NCI-H1436 treated with DMSO at 0.1 percent for 48 hours (cell line): ENCODE results near the gene USH1C.
A peak's percentile ranks its signal among the peaks of the same experiment; 100 is the strongest.

Experiments used
- DNase-seq: peaks from one replicate; lab custom pipeline; 2025; lab: John Stamatoyannopoulos, UW

USH1C gene

DNA sequence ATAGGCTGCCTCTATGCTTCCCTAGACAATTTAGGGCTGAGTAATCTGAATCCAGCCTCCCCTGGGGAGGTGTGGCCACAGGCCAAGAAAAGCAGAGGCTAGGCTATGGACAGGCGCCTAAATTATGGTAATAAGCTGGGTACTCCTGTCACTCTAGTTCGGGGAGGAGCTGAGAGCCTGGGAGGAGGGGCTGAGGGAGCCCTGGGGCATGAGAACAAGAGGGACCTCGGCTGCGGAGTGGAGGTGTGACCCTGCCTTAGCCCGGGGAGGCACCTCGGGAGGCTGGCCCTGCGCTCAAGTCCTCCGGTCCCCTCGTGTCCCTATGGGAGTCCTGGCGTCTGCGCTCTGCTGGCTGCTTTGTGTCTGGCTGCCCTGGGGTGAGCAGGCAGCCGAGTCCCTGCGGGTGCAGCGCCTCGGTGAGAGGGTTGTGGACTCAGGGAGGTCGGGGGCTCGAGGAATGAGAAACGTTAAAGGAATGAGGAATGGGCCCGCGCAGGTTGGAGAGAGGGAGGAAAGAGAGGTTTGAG, 2.9 kb upstream of the USH1C start, which contains the start of gene OTOG:
TSS of gene OTOG (plus strand) at position 209 of the 527 bp plus-strand sequence. CDS start at position 323, 114 bp downstream.
- DNase-seq = peak; percentile 58

DNA sequence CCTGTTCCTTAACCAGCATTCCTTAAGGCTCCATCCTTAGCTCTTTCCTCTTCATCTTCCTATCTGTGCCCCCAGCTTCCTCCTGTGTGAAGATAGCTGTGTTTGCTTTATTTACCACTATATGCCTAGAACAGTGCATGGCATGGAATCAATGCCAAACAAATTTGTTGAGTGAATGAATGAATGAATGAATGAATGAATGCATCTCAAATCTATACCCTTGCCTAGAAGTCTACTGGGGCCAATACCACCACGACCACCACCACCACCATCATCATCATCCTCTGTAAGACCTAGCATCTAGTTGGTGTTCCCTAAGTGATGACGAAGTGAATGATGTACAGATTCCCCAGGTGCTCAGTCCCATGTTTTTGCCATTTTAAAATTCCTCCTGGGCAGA, 2.0 kb upstream of the USH1C start:
- no peak for DNase-seq

DNA sequence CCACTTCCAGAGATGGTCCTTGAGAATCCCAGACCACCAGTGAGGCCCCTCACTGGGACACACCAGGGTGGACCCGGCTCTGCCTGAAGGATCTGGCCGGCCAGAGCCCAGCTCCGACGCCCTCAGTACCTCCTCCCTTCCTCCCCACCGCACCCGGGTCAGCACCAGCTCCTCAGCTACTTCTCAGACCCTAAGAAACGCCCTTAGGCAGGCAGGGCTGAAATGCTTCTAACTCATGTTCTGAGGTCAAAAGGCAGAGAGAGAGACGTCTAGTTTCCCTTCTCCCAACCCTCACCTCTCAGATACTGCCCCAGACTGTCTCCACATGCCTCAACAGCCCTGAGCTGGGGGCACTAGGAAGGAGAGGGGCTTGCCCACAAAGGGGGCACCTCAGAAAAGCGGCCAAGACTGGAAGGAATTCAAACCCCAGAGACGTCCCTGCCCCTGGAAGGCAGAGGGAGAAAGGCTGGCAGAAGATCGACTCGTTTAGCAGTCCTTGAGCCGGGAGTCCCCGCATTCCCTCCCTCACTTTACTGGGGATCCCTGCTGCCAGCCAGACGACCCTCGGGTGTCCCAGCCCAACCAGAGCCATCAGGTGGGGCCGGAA, 539 bp downstream of the USH1C start:
- no peak for DNase-seq

DNA sequence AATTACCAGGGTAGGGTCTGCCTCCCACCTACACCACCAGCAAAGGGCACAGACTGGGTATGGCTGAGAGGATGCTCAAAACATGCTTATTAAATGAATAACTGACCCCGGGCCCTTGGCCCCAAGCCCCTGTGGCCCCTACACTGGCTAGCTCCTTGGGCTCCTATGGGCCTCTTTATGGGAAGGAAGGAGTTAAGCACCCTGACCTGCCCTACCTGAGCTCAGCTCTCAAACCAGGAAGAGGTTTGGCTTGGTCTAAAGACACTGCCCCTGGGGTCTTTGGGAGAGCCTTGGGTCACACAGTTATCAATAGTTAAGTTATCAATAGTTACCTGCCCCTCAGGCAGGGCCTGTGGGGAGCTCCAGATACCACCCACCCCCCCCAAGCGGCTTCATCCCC, 1.2 kb downstream of the USH1C start:
- no peak for DNase-seq

DNA sequence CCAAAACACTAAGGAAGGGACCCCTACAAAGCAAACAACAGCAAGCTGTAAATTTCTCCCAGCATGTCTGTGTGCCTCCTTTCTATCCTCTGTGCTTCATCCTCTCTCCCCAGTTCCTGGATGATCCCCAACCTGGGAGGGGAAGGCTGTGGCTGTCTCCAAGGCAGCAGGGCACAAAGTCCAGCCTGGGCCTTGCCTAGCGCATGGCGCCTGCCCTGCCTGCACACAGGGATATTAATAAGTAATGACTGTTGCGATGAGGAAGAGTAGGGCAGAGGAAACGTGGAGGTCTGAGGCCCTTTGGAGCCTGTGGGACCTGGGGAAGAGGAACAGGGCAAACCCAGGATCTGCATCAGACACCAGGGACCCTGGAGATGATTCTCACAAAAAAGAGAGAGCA, 2.0 kb downstream of the USH1C start:
- DNase-seq = no peak

DNA sequence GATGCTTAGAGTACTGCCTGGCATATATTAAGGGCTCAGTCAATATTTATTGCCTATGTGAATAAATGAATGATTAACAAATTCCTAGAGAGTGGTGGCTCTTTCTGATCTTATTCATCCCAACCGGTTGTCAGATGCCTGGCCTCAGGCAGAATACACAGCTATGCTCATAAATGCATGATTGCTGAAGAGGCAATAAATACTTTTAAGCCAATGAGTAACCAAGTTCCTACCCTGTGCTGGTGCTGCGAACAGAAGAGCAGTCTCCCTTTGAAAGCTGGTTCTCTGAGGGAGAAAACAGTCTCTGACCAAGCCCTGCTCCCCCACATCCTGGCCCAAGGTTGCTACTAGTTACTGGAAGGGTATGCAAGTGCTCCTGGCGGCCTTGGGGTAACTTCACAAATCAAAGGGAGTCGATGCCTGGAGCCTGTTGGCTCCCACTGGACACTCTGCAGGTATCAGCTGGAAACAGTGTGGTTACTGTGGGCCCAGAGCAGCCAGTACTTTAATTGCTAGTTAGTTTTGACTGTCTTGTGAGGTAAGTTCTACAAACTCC, 2.8 kb downstream of the USH1C start:
- DNase-seq = no peak

DNA sequence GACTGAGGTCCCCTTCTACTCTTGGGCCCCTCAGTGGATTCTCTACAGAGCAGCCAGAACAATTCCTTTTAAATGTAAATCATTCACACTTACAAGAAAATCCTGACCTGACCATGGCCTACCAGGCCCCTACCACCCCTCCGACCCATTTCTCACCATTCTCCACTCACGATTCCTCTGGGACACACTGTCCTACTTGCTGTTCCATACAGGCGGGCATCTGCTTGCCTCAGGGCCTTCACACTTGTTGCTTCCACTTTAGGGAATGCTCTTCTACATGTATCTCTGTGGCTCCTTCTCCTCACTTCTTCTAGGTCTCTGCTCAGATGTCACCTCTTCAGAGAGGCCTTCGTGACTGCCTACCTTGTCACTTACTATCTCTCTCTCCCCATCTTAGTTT, 3.4 kb downstream of the USH1C start:
- DNase-seq = no peak

DNA sequence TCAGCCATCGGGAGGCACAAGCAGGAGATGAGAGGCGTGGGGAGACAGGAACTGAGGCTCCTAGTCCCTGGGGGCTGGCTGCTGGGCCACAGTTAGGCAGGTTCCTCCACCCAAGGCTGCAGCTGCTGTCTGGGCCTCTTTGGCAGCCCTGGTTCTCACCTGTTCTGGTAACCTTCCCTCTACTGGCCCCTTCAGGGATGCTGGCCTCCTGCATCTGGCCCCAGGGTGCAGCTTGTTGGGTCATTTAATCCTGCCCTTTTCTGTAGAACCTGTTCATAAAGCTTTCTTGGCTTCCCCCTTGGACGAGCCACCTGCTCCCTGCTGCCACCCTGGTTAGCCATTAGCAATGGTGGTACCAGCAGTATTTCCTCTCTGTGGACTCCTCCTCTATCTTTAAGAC, 5.5 kb downstream of the USH1C start:
- no peak for DNase-seq

DNA sequence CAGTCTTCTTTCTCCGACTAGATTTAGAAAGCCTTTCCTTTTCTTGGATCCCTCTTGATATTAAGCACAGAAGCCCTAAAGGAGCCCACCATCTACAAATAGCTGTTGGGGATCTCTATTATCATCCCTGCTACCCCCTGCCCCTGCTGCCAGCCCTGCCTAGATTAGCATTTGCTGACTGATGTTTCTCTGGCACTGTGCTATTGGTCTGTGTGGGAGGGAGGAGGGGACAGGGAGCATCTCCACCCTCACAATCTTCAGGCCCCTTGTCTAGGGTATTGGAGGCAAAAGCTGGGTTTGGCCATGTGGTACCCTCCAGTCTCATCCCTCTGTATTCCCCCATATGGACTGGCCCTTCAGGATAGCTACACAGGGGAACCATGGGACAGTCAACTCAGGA, 6.2 kb downstream of the USH1C start:
- no peak for DNase-seq

DNA sequence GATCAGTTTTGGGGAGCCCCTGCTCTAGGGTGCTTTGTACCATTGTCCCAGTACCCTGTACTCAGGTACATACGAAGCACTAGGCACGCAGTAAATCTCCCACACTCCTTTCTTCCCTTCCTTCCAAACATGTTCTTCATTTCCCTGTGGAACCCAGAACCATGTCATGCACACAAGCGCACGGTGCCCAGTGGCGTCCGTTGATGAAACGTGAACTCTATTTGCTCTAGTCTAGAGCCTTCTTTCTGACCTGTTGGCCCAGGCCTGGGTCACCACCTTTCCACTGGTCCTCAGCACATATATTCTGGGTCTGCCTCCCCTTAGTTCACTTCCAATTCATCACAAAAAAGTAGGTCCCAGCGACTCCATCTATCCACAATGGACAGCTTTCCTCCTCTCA, 7.0 kb downstream of the USH1C start:
- no peak for DNase-seq

DNA sequence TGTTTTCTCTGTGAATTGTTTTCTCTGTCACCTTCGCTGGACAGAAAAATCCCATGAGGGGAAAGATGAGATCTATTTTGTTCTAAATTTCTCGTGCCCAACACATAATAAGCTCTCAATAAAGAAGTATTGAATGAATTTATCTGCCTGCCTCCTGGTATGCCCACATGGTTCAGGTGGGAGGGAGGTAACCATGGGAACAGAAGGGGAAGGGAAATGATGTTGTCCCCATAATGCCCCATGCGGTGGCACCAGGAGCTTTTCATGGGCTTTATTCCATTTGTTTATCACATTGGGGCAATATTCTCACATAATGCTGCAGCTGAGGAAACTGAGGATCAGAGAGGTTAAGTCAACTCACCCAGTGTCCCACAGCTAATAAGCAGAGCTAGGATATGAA, 8.7 kb downstream of the USH1C start:
- no peak for DNase-seq

DNA sequence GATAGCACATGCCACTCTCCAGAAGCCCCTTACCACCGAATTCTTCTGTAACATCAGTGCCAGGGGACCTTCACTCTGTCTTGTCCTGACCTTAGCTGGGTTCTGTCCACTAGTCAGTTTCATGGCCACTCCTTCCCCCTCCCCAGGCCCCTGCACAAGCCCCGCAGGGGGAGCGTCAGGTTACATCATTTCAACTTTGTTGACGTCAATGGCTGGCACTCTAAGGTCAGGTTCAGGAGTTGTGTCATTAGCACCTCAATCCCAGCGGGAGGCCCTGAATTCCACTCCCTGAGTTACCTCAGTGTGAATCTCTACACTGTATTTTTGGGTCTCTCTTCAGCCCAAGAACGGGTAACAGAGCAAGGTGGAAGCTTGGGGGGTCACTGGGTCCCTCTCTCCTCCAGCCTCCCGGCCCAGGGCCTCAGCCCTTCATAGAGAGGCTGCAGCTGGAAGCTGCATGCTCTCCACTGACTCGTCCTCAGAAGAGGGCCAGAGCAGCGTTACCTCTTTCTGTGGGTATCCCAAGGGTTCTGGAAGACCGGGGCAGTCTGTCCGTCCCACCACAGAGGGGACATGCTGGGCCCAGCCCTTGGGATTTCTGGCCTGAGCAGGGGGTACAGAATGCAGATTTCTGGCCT, 10.3 kb downstream of the USH1C start:
- DNase-seq = no peak

DNA sequence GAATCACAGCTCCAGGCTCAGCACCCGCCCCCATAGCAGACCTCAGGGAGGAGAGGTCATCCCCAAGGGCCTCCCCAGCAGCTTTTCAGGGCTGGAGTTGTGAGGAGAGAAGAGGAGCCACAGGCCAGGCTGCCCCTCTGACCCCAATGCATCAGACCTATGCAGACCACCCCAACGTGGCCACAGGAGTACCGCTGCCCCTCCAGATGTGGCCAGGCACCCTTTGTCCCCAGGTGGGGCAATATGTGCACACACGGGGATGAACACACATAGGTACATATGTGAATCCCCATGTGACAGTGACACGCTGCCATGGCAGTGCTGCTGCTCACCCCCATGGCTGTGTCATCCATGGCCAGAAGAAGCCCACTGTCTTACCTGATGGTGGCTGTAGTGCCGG, 10.9 kb downstream of the USH1C start:
- no peak for DNase-seq

DNA sequence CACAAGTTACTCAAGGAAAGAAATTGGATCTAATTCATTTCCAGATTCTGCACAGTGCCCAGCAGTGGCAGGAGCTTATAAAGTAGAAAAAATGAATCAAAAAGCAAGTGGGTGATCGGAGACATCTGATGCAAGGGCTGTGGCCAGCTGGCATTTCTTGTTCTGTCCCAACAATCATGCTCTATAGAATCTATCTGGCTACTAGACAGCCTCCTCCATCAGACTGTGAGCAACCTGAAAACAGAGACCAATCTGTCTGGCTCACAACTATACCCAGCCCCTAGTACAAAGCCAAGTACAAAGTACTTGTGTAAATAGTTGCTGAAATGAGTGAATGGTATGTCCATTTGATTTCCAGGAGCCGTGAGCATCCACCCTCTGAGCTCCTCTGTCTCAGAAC, 11.4 kb downstream of the USH1C start:
- DNase-seq = no peak

DNA sequence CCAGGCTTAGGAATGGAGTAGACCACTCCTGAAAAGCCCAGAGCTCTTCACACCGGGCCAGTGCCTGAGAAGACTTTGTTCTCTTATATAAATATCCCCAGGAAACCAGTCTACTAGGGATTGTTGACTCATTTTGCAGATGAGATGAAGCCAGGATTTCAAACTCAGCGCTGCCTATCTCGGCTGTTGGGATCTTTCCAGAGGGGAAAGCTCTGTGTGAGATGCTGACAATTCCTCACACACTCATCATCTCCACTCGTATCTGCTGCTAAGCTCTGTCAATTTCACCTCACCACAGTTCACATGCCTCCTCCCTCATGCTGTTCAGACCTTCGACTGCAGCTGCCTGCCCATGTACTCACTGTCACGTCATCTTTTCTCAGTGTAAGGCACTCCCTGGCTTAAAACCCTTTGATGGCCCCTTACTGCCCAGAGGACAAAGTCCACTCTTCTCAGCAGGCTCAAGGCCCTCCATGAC, 12.5 kb downstream of the USH1C start:
- no peak for DNase-seq

DNA sequence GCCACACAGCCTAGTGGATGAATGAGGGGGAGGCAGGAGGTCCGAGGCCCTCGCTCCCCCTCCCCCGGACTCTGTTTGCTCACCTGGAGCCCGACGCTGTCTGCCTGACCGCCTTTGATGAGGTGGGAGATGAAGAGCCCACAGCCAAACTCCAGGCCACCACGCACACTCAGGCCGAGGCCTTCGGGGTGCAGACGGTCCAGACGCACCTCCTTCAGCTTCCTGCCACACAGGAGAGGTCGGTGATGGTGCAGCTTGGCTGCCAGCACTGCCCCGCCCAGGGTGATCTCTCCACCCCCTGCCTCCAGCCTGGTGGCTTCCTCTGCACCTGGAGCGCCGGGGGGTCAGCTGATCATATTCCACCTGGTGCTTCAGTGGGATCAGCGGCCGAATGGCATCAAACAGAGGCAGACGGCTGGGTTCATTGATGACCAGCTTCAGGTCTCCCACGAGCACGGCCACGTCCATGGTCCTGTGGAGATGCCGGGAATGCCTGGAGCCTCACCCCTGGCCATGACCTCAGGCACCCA, 13.1 kb downstream of the USH1C start:
- DNase-seq = no peak

DNA sequence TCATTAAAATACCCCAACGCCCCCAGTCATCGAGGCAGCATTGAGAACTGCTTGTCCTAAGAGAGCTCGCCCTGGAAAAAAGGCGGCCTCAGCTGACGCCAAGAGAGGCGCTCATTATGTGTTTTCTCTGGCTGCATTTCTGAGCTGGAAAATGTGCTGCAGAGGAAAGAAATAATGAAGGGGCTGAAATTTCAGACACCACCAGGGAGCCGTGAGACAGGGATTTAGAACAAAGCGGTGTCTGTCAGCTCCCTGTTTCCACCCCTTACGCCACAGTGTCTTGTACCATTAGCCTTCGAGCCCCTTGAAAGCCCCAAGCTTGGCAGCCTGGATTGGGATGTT, 14.4 kb downstream of the USH1C start:
- DNase-seq = no peak

DNA sequence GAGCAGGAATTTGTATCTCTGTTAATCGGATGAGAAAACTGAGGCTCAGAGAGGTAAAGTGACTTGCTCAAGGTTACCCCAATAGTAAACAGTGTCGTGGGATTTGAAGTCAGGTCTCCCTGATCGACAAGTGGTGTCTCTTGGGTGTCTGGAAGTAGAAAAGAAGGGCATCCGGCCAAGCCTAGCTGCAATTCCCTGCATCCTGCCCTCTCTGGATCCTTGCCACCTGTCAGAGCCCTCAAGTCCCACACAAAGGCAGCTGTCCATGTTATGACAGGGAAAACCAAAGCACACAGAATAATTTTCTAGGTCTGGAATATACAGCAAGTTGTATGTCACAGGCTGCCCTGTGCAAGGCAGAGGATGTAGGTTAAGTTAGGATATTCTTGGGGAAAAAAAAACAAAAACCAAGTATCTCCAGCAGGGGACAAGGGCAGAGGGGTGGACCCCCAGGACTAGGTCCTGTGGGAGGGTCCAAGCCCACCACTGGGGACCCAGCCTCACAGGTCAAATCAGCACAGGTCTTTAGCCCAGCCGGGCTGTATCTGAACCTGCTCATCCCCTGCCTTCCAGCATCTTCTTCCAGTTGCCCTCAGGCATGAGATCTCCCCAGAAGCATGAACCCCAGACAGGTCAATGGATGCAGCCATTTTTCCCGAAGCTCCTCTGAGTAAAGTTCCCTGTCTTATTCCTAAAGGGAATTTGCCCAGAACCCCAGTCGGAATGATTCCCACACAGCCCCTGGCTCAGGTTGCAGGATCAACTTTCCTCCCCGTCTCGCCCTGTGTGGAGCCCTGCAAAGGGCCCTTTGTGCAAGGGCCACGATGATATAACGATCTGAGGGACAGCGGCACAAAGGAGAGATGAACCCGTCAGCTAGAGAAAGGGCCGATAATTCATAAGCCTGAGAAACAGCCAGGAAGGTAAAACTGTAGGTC, 15.0 kb downstream of the USH1C start:
- no peak for DNase-seq

DNA sequence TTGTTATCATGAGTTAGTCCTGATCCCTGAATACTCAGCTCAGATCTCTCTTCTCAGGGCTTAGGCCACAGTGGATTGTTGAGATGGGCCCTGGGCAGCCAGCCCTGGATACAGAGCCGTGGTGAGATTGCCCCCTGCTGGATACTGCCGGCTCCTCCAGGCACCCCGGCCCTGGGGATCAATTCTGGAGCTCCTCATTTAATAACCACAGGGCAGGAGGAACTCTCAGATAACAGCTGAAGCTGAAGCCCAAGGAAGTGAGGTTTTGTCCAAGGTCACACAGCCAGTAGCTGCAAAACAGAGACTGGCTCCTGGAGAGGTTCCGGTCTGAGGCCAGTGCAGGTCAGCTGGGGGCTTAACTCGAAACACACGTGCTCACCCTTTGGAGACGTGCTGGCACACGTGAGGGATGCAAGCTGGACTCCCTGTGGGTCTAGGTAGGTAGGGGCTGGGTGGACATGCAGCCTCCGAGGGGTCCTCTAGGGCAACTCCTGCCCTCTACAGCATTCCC, 16.0 kb downstream of the USH1C start:
- no peak for DNase-seq

DNA sequence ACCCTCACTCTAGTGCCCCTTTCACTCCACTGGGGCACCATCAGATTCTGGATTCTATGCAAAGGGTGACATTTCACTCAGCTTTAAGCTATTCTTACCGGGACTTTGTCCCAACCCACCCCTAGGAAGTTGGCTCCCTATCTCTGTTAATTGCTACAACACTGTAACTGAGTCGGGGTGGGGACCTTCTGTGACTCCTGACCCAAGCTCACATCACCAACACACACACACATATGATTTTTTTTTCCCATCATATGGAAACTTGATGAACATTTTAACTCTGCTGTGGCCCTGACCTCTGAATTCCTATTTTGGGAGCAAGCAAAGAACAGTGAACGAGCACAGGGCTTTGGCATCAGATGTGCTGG, 16.6 kb downstream of the USH1C start:
- no peak for DNase-seq

DNA sequence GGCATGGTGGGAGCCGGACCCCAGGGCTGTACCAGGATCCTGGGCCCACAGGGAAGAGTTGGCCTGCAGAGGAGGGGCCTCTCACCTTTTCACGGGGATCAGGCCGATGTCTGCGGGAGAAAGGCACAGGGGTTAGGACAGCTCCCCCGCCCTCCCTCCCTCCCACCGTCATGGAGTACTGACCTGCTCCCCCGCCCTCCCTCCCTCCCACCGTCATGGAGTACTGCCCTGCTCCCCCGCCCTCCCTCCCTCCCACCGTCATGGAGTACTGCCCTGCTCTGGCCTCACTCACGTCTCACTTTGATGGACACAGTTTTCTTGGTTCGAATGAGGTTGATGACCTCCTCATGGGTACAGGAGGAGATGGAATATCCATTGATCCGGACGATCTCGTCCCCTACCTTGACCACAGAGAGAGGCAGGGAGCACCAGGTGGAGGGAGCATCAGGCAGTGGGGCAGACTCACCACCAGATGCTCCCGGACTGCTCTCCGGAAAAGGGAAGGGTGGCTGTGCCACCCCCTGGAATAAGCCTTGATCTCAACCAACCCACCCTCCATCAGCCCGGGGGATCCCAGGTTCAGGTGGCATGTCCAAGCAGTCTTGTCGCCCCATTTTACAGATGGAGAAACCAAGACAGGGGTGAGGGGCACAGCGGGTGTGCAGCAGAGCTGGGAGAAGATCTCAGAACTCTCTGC, 17.1 kb downstream of the USH1C start:
- no peak for DNase-seq
